Measurements from ENCODE around the gene ADA. TPM values are rescaled to one million over a fixed set of nuclear protein-coding genes. Genes with fewer than 3 reads are reported as not detected.

Gene ADA
- total and polyA plus RNA-seq, 2 of the 13 experiments (the other 11 are each of a cell fraction or from before 2014, with no cell fraction given): 2.5 to 11.3 TPM

DNA sequence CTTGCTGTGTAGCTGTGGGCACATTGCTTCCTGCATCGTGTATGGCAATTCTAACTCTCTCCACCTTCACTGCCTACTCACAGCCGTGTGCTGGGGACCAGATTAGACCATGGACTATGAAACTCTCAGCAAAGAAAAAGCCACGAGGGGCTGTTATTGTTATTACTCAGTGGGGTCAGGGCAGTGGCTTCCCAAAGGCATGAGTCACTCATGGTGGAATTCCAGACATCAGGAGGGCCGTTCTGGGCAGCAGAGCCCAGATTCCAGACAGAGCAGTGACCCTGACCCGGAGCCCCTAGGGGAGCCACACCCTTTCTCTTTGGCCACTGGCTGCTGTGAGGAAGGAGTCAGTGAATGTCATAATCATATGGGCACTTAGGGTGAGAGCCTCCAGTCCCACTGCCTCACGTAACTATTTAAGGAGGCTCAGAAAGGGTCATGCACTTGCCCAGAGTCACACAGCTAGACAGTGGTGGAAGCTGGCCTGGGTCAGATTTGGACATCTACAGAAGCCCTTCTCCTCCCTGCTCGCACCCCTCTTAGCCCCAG is 41.5 kb upstream of the ADA start (continued):
- TF ChIP-seq, protein P1, sequence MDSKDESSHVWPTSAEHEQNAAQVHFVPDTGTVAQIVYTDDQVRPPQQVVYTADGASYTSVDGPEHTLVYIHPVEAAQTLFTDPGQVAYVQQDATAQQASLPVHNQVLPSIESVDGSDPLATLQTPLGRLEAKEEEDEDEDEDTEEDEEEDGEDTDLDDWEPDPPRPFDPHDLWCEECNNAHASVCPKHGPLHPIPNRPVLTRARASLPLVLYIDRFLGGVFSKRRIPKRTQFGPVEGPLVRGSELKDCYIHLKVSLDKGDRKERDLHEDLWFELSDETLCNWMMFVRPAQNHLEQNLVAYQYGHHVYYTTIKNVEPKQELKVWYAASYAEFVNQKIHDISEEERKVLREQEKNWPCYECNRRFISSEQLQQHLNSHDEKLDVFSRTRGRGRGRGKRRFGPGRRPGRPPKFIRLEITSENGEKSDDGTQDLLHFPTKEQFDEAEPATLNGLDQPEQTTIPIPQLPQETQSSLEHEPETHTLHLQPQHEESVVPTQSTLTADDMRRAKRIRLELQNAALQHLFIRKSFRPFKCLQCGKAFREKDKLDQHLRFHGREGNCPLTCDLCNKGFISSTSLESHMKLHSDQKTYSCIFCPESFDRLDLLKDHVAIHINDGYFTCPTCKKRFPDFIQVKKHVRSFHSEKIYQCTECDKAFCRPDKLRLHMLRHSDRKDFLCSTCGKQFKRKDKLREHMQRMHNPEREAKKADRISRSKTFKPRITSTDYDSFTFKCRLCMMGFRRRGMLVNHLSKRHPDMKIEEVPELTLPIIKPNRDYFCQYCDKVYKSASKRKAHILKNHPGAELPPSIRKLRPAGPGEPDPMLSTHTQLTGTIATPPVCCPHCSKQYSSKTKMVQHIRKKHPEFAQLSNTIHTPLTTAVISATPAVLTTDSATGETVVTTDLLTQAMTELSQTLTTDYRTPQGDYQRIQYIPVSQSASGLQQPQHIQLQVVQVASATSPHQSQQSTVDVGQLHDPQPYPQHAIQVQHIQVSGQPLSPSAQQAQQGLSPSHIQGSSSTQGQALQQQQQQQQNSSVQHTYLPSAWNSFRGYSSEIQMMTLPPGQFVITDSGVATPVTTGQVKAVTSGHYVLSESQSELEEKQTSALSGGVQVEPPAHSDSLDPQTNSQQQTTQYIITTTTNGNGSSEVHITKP (CRISPR knock-in tag; IDR thresholded peaks at IDR 0.05; ENCODE audit: low read depth): no peak
- TF ChIP-seq ZFP90 (CRISPR knock-in tag; IDR thresholded peaks at IDR 0.05; ENCODE audit: borderline replicate concordance) (no peak), ZSCAN20 (CRISPR knock-in tag; IDR thresholded peaks at IDR 0.05; ENCODE audit: borderline replicate concordance) (no peak), ZNF224 (CRISPR knock-in tag; IDR thresholded peaks at IDR 0.05) (no peak), ZNF589 (CRISPR knock-in tag; conservative IDR thresholded peaks at IDR 0.05) (no peak)
- TF ChIP-seq, protein P2, sequence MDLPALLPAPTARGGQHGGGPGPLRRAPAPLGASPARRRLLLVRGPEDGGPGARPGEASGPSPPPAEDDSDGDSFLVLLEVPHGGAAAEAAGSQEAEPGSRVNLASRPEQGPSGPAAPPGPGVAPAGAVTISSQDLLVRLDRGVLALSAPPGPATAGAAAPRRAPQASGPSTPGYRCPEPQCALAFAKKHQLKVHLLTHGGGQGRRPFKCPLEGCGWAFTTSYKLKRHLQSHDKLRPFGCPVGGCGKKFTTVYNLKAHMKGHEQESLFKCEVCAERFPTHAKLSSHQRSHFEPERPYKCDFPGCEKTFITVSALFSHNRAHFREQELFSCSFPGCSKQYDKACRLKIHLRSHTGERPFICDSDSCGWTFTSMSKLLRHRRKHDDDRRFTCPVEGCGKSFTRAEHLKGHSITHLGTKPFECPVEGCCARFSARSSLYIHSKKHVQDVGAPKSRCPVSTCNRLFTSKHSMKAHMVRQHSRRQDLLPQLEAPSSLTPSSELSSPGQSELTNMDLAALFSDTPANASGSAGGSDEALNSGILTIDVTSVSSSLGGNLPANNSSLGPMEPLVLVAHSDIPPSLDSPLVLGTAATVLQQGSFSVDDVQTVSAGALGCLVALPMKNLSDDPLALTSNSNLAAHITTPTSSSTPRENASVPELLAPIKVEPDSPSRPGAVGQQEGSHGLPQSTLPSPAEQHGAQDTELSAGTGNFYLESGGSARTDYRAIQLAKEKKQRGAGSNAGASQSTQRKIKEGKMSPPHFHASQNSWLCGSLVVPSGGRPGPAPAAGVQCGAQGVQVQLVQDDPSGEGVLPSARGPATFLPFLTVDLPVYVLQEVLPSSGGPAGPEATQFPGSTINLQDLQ (CRISPR knock-in tag; IDR thresholded peaks at IDR 0.05): no peak
- TF ChIP-seq, protein P3, sequence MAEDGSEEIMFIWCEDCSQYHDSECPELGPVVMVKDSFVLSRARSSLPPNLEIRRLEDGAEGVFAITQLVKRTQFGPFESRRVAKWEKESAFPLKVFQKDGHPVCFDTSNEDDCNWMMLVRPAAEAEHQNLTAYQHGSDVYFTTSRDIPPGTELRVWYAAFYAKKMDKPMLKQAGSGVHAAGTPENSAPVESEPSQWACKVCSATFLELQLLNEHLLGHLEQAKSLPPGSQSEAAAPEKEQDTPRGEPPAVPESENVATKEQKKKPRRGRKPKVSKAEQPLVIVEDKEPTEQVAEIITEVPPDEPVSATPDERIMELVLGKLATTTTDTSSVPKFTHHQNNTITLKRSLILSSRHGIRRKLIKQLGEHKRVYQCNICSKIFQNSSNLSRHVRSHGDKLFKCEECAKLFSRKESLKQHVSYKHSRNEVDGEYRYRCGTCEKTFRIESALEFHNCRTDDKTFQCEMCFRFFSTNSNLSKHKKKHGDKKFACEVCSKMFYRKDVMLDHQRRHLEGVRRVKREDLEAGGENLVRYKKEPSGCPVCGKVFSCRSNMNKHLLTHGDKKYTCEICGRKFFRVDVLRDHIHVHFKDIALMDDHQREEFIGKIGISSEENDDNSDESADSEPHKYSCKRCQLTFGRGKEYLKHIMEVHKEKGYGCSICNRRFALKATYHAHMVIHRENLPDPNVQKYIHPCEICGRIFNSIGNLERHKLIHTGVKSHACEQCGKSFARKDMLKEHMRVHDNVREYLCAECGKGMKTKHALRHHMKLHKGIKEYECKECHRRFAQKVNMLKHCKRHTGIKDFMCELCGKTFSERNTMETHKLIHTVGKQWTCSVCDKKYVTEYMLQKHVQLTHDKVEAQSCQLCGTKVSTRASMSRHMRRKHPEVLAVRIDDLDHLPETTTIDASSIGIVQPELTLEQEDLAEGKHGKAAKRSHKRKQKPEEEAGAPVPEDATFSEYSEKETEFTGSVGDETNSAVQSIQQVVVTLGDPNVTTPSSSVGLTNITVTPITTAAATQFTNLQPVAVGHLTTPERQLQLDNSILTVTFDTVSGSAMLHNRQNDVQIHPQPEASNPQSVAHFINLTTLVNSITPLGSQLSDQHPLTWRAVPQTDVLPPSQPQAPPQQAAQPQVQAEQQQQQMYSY (CRISPR knock-in tag; IDR thresholded peaks at IDR 0.05): no peak
- TF ChIP-seq, protein P4, sequence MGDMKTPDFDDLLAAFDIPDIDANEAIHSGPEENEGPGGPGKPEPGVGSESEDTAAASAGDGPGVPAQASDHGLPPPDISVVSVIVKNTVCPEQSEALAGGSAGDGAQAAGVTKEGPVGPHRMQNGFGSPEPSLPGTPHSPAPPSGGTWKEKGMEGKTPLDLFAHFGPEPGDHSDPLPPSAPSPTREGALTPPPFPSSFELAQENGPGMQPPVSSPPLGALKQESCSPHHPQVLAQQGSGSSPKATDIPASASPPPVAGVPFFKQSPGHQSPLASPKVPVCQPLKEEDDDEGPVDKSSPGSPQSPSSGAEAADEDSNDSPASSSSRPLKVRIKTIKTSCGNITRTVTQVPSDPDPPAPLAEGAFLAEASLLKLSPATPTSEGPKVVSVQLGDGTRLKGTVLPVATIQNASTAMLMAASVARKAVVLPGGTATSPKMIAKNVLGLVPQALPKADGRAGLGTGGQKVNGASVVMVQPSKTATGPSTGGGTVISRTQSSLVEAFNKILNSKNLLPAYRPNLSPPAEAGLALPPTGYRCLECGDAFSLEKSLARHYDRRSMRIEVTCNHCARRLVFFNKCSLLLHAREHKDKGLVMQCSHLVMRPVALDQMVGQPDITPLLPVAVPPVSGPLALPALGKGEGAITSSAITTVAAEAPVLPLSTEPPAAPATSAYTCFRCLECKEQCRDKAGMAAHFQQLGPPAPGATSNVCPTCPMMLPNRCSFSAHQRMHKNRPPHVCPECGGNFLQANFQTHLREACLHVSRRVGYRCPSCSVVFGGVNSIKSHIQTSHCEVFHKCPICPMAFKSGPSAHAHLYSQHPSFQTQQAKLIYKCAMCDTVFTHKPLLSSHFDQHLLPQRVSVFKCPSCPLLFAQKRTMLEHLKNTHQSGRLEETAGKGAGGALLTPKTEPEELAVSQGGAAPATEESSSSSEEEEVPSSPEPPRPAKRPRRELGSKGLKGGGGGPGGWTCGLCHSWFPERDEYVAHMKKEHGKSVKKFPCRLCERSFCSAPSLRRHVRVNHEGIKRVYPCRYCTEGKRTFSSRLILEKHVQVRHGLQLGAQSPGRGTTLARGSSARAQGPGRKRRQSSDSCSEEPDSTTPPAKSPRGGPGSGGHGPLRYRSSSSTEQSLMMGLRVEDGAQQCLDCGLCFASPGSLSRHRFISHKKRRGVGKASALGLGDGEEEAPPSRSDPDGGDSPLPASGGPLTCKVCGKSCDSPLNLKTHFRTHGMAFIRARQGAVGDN (CRISPR knock-in tag; IDR thresholded peaks at IDR 0.05): peak; percentile 41
- TF ChIP-seq, protein P5, sequence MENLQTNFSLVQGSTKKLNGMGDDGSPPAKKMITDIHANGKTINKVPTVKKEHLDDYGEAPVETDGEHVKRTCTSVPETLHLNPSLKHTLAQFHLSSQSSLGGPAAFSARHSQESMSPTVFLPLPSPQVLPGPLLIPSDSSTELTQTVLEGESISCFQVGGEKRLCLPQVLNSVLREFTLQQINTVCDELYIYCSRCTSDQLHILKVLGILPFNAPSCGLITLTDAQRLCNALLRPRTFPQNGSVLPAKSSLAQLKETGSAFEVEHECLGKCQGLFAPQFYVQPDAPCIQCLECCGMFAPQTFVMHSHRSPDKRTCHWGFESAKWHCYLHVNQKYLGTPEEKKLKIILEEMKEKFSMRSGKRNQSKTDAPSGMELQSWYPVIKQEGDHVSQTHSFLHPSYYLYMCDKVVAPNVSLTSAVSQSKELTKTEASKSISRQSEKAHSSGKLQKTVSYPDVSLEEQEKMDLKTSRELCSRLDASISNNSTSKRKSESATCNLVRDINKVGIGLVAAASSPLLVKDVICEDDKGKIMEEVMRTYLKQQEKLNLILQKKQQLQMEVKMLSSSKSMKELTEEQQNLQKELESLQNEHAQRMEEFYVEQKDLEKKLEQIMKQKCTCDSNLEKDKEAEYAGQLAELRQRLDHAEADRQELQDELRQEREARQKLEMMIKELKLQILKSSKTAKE (CRISPR knock-in tag; IDR thresholded peaks at IDR 0.05; ENCODE audit: borderline replicate concordance): peak; percentile 65; the same call in 1 of the 2 replicates

Measured in HepG2 (cell line).